Measurements from ENCODE around the gene PCDHGA1. TPM values are rescaled to one million over a fixed set of nuclear protein-coding genes. Genes with fewer than 3 reads are reported as not detected.

The PCDHGA1 gene
- total and polyA plus RNA-seq, 4 donors = 0.05 to 0.08 (median 0.05) TPM; not detected in 1

- H3K36me3 ChIP-seq (ENCODE audit: control insufficient read depth in 4 of 4, insufficient read depth in 3 of 4, low read depth in 1 of 4, low read length in 3 of 4) = peaks cover 0 to 6% (median 0%) of the 10 kb centered on the region in 4 donors
- WGBS = 36% methylated on average over 77 of the region's 77 CpGs
- H3K9me3 ChIP-seq (ENCODE audit: control insufficient read depth in 4 of 4, low read length in 3 of 4) = peaks cover 40 to 85% (median 41%) of the 10 kb centered on the region in 4 donors
- no peak for DNase-seq (ENCODE audit: low spot score)
- TF ChIP-seq YY1 (IDR thresholded peaks at IDR 0.05) (no peak), ATF3 (IDR thresholded peaks at IDR 0.05) (no peak), HNF4A (conservative IDR thresholded peaks at IDR 0.05) (no peak), EGR1 (IDR thresholded peaks at IDR 0.05; ENCODE audit: low read depth in 2 of 2) (no peak), CTCF (IDR thresholded peaks at IDR 0.05; ENCODE audit: low read depth, low read length, missing input control) (no peak), JUND (IDR thresholded peaks at IDR 0.05) (no peak), HNF4G (IDR thresholded peaks at IDR 0.05) (no peak), FOXA1 (IDR thresholded peaks at IDR 0.05) (no peak), RXRA (IDR thresholded peaks at IDR 0.05) (no peak), MAX (IDR thresholded peaks at IDR 0.05) (no peak), ZBTB33 (IDR thresholded peaks at IDR 0.05) (no peak), SP1 (IDR thresholded peaks at IDR 0.05) (no peak), GABPA (IDR thresholded peaks at IDR 0.05 in 1 of 2, conservative IDR thresholded peaks at IDR 0.05 in 1 of 2) (no peak), FOXA2 (IDR thresholded peaks at IDR 0.05) (no peak), REST (IDR thresholded peaks at IDR 0.05) (no peak), TAF1 (conservative IDR thresholded peaks at IDR 0.05) (no peak), RAD21 (IDR thresholded peaks at IDR 0.05) (no peak), NR2F2 (IDR thresholded peaks at IDR 0.05) (no peak)
- H3K27me3 ChIP-seq (ENCODE audit: control insufficient read depth in 4 of 4, insufficient read depth in 4 of 4, low read length in 3 of 4) = peaks cover 0 to 4% (median 0%) of the 10 kb centered on the region in 4 donors
- H3K4me1 ChIP-seq (ENCODE audit: control insufficient read depth in 4 of 4, insufficient read depth in 4 of 4, low read length in 3 of 4) = peaks cover 0 to 4% (median 0%) of the 10 kb centered on the region in 4 donors
- peak overlapping the region in 2 of 3 donors; percentile 42 to 44 for H3K4me3 ChIP-seq (ENCODE audit: low read depth in 1 of 3, low read length in 3 of 3)
- H3K9ac ChIP-seq (ENCODE audit: low read depth in 1 of 2, low read length in 2 of 2) = no peak overlapping the region
- no peak overlapping the region for H3K27ac ChIP-seq (ENCODE audit: low read depth in 1 of 2, low read length in 2 of 2)
Observed at GRCh38 chr5:141389153-141390042, 59.1 kb downstream of the PCDHGA1 start.

All from liver (tissue), 9 donors.